ENCODE results near the gene KRT83.

KRT83 gene

DNA sequence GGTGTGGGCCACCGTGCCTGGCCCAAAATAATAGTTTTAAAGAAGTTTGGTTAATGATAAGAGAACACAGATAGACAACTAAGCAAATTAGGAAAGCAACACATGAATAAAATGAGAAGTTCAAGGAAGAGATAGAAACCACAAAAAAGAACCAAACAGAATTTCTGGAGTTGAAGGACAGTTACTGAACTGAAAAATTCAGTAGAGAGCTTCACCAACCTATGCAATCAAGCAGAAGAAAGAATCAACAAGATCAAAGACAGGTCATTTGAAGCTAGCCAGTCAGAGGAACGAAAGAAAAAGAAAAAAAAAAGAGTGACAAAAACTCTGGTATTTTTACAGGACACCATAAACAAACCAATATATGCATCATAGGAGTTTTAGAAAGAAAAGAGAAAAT is 15.4 kb upstream of the KRT83 start:
- no peak for TF ChIP-seq SIN3A (IDR thresholded peaks at IDR 0.05; ENCODE audit: borderline replicate concordance, insufficient read depth, low read length)
- TF ChIP-seq POLR2AphosphoS5 (IDR thresholded peaks at IDR 0.05; ENCODE audit: low read depth, low read length): no peak
- TF ChIP-seq TAF1 (IDR thresholded peaks at IDR 0.05; ENCODE audit: borderline replicate concordance, insufficient read depth, low read length): no peak
- TF ChIP-seq, protein P1, sequence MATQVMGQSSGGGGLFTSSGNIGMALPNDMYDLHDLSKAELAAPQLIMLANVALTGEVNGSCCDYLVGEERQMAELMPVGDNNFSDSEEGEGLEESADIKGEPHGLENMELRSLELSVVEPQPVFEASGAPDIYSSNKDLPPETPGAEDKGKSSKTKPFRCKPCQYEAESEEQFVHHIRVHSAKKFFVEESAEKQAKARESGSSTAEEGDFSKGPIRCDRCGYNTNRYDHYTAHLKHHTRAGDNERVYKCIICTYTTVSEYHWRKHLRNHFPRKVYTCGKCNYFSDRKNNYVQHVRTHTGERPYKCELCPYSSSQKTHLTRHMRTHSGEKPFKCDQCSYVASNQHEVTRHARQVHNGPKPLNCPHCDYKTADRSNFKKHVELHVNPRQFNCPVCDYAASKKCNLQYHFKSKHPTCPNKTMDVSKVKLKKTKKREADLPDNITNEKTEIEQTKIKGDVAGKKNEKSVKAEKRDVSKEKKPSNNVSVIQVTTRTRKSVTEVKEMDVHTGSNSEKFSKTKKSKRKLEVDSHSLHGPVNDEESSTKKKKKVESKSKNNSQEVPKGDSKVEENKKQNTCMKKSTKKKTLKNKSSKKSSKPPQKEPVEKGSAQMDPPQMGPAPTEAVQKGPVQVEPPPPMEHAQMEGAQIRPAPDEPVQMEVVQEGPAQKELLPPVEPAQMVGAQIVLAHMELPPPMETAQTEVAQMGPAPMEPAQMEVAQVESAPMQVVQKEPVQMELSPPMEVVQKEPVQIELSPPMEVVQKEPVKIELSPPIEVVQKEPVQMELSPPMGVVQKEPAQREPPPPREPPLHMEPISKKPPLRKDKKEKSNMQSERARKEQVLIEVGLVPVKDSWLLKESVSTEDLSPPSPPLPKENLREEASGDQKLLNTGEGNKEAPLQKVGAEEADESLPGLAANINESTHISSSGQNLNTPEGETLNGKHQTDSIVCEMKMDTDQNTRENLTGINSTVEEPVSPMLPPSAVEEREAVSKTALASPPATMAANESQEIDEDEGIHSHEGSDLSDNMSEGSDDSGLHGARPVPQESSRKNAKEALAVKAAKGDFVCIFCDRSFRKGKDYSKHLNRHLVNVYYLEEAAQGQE (IDR thresholded peaks at IDR 0.05; ENCODE audit: insufficient read depth in 1 of 2, low read depth in 2 of 2, low read length in 2 of 2): no peak
- no peak for TF ChIP-seq FOXP2 (optimal IDR thresholded peaks at IDR 0.05; ENCODE audit: borderline replicate concordance, extremely low read depth, extremely low read length, insufficient read depth)

DNA sequence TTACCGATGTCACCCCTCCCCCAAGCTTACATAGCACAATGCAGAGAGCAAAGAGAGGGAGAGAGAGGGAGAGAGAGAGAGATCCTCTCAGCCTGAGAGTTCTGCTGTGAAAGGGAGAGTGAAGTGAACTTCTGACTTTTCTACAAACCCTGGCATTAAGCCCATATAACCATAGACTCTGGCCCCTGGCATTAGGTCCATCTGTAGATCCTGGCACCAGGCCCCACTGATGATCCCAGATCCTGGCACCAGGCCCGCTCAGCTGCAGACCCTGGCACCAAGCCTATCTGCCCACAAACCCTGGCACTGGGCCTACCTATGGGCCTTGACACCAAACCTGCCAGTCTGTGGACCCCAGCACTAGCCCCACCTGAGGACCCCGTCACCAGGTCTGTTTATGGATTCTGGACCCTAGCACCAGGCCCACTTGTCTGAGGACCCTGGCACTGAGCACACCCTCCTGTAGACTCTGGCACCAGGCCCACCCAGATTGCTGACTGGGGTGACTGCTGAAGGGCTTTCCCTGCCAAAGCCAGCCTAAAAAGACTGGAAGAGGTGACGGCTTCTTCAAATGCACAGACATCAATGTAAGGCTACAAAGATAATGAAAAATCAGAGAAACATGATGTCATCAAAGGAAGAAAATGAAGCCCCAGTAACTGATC is 14.5 kb upstream of the KRT83 start:
- TF ChIP-seq FOXP2 (optimal IDR thresholded peaks at IDR 0.05; ENCODE audit: borderline replicate concordance, extremely low read depth, extremely low read length, insufficient read depth) (no peak), SIN3A (IDR thresholded peaks at IDR 0.05; ENCODE audit: borderline replicate concordance, insufficient read depth, low read length) (no peak), POLR2AphosphoS5 (IDR thresholded peaks at IDR 0.05; ENCODE audit: low read depth, low read length) (no peak), TAF1 (IDR thresholded peaks at IDR 0.05; ENCODE audit: borderline replicate concordance, insufficient read depth, low read length) (no peak)
- TF ChIP-seq, protein P1 (IDR thresholded peaks at IDR 0.05; ENCODE audit: insufficient read depth in 1 of 2, low read depth in 2 of 2, low read length in 2 of 2): no peak

DNA sequence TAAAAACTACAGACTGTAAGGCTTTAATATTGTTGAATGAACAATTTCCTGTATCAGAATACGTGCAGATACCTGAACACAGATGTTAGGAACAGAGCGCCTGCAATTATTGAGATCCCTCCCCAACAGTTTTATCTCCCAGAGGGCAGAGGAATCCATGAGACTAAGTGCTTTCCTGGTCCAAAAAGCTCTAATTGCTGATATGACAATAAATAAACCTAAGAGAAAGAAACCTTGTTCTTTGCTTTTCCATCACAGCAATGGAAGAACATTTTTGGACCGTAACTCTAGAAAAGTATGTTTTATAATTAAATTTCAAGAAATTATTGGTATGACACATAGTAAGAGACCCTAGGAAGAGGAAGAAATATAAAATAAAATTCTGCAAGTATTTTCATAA is 13.0 kb upstream of the KRT83 start:
- TF ChIP-seq POLR2AphosphoS5 (IDR thresholded peaks at IDR 0.05; ENCODE audit: low read depth, low read length) (no peak), SIN3A (IDR thresholded peaks at IDR 0.05; ENCODE audit: borderline replicate concordance, insufficient read depth, low read length) (no peak), FOXP2 (optimal IDR thresholded peaks at IDR 0.05; ENCODE audit: borderline replicate concordance, extremely low read depth, extremely low read length, insufficient read depth) (no peak), TAF1 (IDR thresholded peaks at IDR 0.05; ENCODE audit: borderline replicate concordance, insufficient read depth, low read length) (no peak)
- TF ChIP-seq, protein P1 (IDR thresholded peaks at IDR 0.05; ENCODE audit: insufficient read depth in 1 of 2, low read depth in 2 of 2, low read length in 2 of 2): no peak

DNA sequence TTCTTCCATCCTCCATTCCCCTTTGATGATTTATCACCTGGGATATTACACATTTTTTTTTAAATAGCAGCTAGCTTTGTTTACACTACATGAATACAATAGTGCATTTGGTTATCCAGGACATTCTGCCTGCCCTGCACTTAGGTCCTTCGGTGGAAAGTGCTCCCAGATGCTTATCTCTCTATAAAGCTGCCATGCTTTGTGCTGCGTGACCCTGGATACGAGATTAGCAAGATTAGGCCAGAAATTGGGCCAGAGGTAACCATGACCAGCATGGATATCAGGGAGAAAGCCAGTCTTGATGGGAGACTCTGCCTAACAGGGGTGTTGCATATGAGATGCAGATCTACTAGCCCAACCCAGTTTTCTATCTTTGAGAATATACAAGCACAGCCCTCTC is 12.1 kb upstream of the KRT83 start:
- TF ChIP-seq, protein P1 (IDR thresholded peaks at IDR 0.05; ENCODE audit: insufficient read depth in 1 of 2, low read depth in 2 of 2, low read length in 2 of 2): no peak
- TF ChIP-seq TAF1 (IDR thresholded peaks at IDR 0.05; ENCODE audit: borderline replicate concordance, insufficient read depth, low read length) (no peak), FOXP2 (optimal IDR thresholded peaks at IDR 0.05; ENCODE audit: borderline replicate concordance, extremely low read depth, extremely low read length, insufficient read depth) (no peak), SIN3A (IDR thresholded peaks at IDR 0.05; ENCODE audit: borderline replicate concordance, insufficient read depth, low read length) (no peak), POLR2AphosphoS5 (IDR thresholded peaks at IDR 0.05; ENCODE audit: low read depth, low read length) (no peak)

Data from PFSK-1 (cell line).